ENCODE data around the gene ADAMTSL2. TPM values are rescaled to one million over a fixed set of nuclear protein-coding genes. Genes with fewer than 3 reads are reported as not detected.

Gene ADAMTSL2
- polyA plus RNA-seq, 1 donor: 4.7 TPM

DNA sequence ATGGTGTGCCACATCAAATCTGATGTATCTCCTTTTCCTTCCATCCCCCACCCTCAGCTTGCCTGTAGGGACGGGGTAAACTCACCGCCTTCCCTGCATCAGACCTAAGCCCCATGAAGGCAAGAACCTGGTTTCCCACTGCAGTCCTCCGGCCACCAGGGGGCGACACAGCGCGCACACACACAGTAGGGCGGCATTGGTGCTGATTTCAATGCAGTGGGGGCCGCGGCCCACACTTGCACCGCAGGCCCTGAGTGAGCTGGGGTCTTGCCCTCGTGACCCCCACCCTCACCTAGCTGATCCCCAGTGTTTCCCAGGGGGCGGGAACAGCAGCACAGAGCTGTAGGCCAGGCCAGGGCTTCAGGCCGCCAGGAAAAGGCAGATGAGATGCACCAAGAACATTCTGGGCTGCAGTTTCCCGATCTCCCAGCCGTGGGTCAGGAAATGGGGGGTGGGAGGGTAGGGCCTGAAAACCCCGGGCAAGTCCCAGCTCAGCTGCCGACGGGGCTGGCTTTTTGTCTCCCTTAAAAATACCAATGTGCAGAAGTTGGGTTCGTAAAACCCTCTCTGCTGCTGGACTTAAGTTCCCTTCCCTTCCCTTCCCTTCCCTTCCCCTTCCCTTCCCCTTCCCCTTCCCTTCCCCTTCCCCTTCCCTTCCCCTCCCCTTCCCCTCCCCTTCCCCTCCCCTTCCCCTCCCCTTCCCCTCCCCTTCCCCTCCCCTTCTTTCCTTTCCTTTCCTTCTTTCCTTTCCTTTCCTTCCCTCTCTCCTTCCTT is 55.1 kb downstream of the ADAMTSL2 start:
- no peak for DNase-seq (ENCODE audit: low read depth)

DNA sequence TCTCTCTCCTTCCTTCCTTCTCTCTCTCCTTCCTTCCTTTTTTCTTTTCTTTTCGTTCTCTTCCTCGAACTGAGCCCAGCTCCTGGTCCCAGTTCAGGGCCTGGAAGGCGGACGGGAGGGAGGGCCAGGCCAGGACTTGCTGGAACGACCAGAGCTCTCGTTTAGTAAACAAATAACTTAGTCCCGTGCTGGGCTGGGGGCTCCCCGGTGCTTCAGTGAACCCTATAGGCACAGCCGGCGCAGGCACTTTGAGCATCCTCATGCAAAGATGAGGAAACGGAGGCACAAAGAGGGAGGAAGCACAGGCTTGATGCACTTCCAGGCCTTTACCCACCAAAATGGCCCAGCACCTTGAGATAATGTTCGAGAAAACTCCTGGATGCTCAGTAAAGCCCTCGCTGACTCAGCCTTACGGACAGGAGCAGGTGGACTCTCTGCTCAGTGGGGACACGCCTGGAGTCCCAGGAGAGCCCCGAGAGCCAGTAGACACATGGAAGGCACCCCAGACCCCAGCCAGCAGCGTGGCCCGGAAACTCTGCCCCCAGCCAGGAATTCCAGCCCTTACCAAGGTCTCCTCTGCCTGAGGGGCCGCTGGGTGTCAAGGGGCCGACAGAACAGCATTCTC is 55.8 kb downstream of the ADAMTSL2 start:
- DNase-seq (ENCODE audit: low read depth): no peak

DNA sequence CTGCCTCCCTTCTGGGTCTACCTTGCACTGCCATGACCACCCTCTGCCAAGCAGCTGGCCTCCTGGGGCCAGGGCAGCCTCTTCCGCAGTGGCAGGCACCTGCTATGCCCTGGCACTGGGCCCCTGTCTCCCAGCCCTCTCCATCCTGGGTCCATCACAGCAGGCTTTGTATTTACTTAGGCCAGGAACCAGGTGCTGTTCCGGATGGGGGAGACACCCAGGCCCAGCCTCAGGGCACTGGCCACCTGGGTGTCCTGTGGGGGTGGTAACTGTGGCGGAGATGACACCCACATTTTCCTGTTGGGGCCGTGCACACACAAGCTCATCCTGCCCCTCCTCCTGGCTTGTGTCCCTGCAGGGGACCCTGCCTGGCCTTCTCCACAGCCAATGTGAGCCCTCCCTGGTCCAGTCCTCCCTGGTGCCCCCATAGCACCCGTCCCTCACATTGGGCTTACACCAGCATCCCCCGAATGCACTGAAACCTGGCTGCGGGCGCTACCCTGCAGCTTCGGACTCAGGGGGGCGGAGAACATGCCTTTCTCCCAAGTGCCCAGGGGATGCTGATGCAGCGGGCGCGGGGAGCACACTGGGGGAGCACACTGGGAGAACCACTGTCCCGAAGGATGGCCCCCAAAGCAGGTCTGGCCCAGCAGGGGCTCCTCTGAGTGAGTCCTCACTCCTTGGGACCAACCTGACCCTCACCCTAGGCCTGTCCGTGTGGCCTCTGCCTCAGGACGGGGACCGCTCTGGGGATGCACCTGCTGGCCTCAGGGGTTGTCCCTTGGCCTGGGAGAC is 56.8 kb downstream of the ADAMTSL2 start:
- DNase-seq (ENCODE audit: low read depth): no peak

DNA sequence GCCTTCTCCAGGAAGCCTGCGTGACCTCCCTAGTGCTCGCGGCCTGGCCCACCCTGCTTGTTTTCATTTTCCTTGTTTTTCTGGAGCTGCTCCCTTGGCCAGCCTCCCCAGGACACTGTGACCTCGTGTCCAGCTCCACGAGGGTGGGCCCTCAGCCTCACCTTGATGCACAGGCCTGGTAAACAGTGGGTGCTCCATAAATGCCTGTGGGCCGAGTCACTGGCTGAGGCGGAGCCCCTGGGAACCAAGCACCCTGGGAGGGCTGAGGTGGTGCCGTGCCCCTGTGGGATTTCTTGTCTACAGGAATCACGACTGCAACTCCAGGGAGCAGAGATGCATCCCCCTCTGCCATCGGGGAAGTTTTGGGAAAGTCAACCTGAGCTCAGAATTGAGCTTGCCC is 57.5 kb downstream of the ADAMTSL2 start:
- DNase-seq (ENCODE audit: low read depth): no peak

DNA sequence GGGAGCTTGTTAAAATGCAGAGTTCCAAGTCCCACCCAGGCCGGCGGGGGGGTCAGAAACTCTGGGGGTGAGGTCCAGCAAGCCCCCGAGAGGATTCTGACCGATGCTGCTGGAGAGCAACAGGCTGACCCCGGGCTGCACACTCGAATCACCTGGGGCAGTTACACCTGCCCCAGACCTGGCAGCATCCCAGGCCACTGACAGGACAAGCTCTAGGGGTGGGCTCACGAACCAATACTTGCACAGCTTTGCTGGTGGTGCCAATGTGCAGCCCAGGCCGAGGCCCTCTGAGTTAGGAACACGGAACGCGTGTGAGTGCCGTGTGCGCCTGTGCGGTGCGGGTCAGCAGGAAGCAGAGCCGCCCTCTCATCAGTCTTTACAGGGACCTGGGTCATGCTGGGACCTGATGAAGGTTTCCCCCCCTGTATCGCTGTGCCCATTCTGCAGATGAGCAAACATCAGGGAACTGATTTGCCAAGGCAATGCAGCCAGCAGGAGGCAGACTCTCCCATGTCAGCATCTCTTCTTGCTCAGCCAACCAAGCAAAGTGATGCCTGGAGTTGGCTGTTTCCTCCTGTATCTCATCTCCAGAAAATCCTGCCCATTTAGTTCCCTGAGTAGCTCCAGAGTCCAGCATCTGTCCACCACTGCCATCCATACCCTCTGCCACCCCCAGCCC is 58.4 kb downstream of the ADAMTSL2 start:
- no peak for DNase-seq (ENCODE audit: low read depth)

DNA sequence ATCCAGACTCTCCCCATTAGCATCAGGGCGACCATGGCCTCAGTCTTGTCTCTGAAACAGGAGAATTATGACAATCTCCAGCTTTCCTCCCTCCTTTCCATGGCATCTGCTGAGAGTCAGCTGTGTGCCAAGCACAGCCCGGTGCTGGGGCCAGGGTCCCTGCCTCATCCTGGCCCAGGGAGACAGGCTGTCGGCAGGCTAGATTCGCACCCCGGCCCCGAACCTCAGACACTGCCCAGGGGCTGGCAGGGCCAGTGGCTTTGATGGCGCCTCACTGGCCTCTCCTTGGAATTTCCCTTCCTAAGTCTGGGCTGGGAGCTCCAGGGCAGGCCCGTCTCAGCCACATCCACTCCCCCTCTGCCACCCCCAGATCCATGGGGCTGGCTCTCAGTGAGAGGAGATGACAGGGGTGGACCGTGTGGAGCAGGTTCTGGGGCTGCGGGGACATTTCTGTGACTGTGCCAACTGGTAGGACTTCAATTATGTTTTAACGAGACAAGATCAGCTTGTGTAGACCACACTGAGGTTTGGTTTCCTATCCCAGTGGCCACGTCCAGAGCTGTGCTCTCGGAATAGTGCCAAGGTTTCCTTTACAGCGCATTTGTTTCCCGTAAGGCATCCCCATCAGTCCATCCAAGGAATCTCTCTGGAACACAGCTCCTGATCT is 59.2 kb downstream of the ADAMTSL2 start:
- DNase-seq (ENCODE audit: low read depth): no peak

DNA sequence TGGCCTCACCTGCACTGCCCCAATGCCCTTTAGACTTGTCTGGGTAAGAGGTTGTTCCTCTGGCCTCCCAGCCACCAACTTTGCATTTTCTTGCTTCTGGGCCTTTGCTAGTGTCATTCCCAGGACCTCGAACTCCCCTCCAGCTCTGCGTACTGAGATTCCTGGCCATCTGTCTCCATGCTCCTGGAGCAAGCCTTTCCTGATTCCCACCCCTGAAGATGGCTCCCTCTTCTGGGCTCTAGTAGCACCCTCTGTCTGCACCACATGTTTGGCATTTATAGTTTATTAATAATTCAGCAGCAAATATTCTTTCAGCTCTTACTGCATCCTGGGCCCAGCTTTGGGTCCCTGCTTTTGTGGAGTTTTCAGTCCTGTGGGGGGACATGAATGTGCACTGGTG is 59.8 kb downstream of the ADAMTSL2 start:
- DNase-seq (ENCODE audit: low read depth): no peak

DNA sequence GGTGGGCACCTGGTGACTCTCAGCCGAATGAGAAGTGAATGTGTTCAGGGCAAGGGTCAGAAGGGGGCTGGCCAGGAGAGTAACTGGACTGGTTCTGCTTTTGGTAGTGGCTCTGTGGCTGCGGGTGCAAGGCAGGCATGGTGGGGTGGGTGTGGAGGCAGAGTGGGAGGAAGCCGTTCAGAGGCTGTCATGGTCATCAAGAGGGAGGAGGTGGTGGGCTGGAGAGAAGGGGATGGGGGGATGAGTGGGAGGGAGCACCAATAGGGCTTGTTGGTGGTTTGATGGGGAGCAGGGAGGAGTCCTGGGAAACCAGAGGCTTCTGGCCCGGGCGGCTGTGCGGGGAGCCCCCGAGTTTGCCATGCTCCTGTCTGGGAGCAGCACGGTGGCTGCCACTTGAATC is 61.4 kb downstream of the ADAMTSL2 start:
- DNase-seq (ENCODE audit: low read depth): no peak

DNA sequence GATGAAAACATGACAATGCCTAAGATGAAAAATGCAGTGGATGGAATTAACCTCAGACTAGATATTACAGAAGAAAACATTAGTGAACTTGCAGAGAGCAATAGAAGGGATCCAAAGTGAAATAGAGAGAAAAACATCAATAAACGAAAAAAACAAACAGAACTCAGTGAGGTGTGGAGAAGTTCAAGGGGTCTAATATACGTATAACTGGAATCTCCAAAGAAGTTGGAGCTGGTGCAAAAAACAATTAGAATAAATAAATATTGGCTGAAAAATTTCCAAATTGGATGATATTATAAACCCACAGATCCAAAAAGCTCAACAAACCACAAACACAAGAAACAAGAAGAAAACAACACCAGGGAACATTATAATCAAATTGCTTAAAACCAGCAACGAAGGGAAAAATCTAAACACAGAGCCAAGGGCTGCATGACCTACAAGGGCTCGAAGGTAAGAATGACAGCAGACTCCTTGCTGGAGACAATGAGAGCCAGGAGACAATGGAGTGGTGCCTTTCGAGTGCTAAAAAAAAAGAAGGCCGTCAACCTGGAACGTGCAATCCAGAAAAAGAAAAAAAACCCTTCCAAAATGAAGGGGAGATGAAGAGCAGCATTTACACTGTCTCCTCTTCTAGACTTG is 62.9 kb downstream of the ADAMTSL2 start:
- DNase-seq (ENCODE audit: low read depth): no peak

DNA sequence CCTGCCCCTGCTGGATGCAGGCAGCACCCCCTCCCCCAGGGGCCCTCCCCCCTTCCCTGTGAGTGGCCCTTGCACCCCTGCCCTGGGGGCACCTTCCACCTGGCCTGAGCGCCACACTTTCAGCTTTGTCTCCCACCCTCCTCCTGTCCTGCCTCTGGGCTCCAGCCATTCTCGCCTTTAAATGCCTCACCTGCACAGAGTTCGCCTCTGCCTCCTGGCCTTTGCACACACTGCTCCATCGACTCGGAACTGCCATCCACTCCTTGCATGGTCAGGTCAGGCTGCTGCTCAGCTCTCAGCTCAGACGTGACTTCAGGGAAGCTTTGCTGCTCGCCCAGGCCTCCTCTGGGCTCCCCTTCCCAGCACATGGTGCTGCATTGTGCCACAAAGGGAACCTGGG is 64.5 kb downstream of the ADAMTSL2 start:
- no peak for DNase-seq (ENCODE audit: low read depth)

DNA sequence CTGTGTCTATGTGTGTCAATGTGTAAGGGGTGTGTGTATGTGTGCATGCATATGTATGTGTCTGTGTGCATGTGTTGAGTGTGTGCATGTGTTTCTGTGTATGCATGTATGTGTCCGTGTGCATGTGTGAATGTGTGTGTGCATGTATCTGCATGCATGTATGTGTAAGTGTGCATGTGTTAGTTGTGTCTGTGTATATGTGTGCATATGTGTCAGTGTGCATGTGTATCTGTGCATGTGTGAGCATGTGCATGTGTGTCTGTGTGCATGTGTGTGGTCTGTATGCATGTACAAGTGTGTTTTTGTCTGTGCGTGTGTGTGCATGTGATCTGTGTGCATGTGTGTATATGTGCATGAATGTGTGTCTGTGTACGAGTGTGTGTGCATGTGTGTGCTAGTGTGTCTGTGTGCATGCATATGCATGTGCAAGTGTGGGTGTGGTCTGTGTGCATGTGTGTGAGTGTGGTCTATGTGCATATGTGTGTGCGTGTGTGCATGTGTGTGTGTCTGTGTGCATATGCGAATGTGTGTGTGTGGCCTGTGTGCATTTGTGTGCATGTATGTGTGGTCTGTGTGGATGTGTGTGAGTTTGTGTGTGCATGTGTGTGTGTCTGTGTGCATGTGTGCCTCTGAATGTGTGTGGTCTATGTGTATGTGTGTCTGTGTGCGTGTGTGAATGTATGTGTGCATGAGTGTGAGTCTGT is 65.1 kb downstream of the ADAMTSL2 start:
- DNase-seq (ENCODE audit: low read depth): no peak

DNA sequence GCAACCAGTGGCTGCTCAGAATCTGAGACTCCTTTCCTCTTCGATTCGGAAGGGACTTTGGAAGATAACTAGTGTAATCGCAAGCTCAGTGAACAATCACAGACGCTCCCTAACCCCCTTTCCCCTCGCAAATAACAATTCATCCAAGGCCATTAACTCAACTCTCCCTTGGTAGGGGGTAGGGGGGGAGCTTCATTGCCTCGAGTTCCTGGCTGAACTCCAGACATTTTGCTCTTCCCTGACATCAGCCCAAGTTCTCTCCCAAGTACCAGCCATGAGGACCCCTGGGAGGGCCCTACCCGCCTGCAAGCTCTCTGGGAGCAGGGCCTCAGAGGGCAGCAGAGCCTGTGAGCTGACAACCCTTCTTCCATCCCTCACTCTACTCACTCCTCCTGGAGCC is 66.2 kb downstream of the ADAMTSL2 start:
- no peak for DNase-seq (ENCODE audit: low read depth)

DNA sequence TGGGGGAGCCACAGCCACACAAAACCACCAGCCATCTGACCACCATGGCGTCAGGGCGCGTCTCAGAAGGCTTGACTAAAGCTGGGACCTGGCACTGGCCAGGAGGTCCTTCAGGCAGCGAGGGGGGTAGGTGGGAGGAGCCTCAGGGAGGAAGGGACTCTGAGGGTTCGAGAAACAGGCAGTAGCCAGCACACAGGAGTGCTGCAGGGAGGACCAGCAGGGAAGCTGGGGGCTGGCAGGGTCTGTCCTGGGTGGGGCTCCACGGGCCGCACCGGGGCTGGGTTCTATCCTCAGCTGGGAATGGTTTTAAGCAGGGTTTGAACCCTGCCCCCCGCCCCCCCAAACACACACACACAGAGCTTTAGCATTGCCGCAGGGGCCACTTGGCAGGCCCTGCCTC is 67.2 kb downstream of the ADAMTSL2 start:
- DNase-seq (ENCODE audit: low read depth): no peak

DNA sequence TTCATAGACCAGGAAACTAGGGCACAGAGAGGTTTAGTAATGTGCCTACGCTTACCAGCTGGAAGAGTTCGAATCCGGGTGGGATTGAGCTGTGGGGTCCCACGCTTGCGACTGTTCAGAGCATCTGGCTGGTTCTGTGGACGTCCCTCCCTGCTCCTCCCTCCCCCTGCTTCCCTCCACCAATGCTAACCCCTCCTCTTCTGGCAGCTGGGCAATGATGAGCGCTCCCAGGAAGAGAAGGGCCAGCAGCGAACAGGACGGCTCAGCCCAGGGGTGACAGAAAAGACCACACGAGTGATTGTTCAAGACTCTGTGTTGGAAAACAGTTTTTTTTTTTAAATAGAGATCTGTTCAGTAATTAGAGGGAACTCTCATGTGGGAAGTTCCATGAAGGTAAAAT is 67.8 kb downstream of the ADAMTSL2 start:
- no peak for DNase-seq (ENCODE audit: low read depth)

DNA sequence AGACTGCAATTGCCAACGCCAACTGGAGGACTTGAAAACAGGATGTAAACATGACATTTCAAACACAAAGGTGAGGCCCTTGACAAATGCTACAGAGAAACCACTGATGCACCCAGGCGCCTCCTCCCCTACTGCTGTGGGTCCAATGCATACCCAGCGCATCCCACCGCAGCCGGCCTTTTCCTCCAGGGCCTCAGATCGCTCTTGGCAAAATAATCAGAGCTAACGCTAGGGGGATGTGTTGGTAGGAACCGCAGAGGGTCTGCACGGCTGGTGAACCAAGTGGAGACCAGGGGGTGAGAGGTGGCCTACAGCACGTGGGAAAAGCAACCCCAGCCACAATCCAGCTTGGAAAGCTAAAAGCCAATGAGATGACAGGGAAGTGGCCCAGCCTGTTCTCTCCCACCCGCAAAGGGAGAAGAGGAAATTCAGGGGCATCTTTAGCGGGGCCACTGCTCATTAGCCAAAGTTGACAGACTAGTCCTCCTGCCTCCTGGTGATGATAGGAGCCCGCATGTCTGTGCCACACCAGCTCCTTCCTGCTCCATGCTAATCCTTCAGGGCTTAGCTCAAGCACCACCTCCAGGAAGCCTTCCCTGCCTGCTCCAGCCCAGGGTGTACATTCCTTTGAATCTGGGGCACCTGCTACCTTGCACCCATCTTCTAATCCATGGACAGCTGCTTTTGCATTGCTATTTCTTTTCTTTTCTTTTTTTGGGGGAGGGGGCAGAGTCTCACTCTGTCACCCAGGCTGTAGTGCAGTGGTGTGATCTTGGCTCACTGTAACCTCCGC is 68.8 kb downstream of the ADAMTSL2 start:
- no peak for DNase-seq (ENCODE audit: low read depth)

DNA sequence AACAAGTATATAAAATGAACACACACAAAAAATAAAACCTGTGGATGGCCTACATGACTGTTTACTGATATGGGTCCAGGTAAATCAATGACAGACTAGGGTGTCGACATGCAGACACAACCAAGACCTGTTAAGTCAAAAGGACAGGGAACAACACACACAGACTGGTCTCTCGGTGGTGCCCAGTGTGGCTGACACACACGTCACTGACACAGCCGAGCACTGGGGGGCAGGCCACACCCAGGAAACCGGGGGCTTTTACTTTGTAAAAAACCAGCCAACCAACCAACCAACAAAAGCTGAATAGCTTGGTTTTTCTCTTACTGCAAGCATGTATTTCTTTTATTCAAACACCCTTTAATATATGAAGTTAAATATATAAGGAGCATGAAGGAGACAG is 69.7 kb downstream of the ADAMTSL2 start:
- DNase-seq (ENCODE audit: low read depth): no peak

DNA sequence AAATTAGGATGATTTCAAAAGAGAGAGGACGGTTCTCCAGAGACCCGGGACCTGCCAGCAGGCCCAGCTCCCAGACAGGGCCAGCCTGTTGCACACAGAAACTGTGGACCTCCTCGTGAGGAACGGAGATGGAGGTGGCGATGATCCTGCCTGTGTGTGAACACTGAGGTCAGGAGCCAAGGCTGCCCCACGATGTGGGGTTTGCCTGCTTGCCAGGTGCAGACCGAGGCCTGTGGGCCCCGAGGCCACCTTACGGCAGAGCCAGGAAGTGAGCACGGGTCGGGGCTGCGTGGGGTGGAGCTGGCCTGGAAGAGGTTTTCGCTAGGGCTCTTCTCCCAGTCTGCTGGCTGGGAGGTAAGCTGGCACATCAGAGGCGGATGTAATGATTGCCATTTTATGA is 70.4 kb downstream of the ADAMTSL2 start:
- no peak for DNase-seq (ENCODE audit: low read depth)

DNA sequence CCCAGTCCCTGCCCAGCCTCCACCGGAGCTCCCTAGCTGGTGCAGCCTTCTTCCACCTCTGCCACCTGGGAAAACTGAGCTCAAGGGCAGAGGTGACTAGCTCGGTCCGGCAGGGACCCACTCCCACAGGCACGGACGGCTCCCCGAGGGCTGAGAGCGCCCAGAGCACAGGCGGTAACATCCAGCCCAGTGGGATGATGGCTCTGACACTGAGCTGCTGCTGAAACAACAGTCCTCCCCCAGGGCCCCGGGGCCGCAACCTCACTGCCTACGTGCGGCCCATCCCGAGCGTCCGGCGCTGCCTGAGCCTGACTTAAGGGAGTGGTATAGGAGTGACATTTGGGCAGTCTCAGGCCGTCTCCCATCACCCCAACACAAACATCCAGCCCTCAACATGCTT is 70.9 kb downstream of the ADAMTSL2 start:
- DNase-seq (ENCODE audit: low read depth): no peak

DNA sequence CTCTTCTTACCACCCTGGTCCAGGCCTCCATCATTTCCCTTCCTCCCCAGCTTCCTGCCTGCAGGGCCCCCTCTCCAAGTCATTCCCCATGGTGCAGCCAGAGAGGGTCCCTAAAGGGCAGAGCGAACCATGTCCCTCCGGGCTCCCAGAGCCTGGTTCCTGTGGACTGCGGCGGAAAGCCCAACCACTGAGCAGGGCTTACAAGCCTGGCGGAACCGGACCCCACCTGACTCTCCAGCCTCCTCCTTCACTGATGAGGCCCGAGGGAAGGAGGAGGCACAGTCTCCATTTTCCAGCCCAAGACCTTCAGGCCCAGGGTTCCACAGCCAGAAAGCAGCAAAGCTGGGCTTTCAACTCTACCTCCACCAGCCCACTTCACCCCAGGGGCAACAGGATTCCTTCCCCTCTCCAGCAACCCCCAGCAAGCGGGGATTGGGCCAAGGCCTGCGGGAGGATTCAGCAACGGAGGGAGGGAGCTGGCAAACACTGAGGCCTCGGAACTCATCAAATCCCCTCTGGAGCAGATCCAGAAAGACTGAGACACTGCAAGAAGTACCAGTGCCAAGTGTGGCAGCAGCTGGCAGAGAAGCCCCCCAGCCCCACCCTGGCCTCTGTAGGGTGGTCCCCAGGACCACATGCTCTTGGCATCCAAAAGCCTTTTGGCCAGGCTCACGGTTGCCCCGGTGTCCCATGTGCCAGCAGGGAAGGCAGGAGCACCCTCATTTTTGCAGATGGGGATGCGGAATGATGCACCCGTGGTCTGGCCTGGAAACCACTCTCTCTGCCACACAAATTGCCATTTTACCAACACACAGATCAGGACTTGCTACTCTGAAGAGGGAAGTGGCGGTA is 71.6 kb downstream of the ADAMTSL2 start:
- DNase-seq (ENCODE audit: low read depth): no peak
